ENCODE results near the gene TMF1. TPM values are rescaled to one million over a fixed set of nuclear protein-coding genes. Genes with fewer than 3 reads are reported as not detected.

The TMF1 gene
- total and polyA plus RNA-seq, 2 experiments from 2014 or later = 27.0 to 41.4 TPM

DNA sequence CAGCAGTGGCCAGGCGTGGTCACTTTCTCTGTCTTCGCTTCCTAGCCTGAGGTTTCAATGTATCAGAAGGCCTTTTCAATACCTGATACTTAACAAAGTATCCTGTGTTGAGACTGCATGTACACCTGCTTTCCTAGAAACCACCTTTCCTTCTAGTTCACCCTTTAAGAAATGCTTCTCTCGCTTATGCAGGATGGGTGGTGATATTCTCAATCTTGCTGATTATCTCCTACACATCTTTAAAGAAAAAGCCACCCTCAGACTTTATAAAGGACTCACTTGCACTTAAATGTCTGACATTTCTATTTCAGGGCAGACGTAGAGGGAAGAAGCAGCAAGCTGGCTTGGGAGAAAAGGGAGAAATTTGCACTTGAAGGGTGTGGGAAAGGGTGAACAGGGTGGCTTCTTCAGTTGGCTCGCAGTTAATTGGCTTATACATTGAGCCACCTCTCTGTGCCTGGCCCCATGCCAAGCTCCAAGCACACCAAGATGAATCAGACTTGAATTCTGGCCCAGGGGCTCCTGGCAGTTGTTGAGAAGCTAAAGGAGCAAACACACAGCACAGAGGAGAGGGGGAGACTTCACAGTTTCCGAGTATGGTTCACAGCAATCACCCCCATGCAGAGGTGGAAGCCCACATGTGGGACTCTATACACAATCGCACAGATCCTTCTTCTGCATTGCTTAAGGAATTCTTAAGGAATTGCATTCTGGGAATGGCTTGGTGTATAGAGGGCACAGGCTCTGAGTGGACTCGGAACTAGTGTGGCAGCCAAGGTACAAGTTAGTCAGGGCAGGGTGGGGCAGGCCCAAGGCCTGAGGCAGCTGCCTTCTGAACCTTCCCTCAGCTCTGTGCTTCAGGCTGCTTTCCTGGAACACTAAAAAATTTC, 33.9 kb upstream of the TMF1 start:
- peaks cover 50% of the 10 kb centered on the region for H3K79me2 ChIP-seq (ENCODE audit: insufficient read depth)
- H3K9me3 ChIP-seq (ENCODE audit: low read depth) = no peaks in the 10 kb centered on the region
- H3K36me3 ChIP-seq (ENCODE audit: low read depth) = no peaks in the 10 kb centered on the region
- in situ Hi-C loops (cut with MboI) = no loop called here
- H2AFZ ChIP-seq = peak overlapping the region; percentile 87
- peaks cover 74% of the 10 kb centered on the region for H3F3A ChIP-seq (ENCODE audit: insufficient read depth)
- WGBS, 2 experiments (ENCODE audit: low coverage in 1 of 2, low lambda C conversion rate in 2 of 2, missing lambda C conversion rate in 2 of 2) = 1 to 2% methylated on average over 8 of the region's 8 CpGs
- DNase-seq = peak; percentile 94
- peak overlapping the region; percentile 98 for H3K27ac ChIP-seq
- H3K4me1 ChIP-seq (ENCODE audit: insufficient read depth) = peaks cover 66% of the 10 kb centered on the region
- H3K9me2 ChIP-seq (ENCODE audit: insufficient read depth) = no peaks in the 10 kb centered on the region
- no peak for TF ChIP-seq EZH2phosphoT487 (IDR thresholded peaks at IDR 0.05; ENCODE audit: insufficient read depth, low read depth)
- TF ChIP-seq EZH2 (IDR thresholded peaks at IDR 0.05; ENCODE audit: insufficient read depth, poor library complexity, severe bottlenecking) = no peak
- H3K4me3 ChIP-seq = peak overlapping the region; percentile 93
- H4K20me1 ChIP-seq (ENCODE audit: insufficient read depth) = 0 out of 2 replicates have a peak, but pooled peaks cover 4% of the 10 kb centered on the region
- no peaks in the 10 kb centered on the region for H3K27me3 ChIP-seq (replicated peaks; ENCODE audit: insufficient read depth)
- H3K4me2 ChIP-seq (ENCODE audit: unreplicated experiment) = peak overlapping the region; percentile 98
- peak overlapping the region; percentile 97 for H3K9ac ChIP-seq

DNA sequence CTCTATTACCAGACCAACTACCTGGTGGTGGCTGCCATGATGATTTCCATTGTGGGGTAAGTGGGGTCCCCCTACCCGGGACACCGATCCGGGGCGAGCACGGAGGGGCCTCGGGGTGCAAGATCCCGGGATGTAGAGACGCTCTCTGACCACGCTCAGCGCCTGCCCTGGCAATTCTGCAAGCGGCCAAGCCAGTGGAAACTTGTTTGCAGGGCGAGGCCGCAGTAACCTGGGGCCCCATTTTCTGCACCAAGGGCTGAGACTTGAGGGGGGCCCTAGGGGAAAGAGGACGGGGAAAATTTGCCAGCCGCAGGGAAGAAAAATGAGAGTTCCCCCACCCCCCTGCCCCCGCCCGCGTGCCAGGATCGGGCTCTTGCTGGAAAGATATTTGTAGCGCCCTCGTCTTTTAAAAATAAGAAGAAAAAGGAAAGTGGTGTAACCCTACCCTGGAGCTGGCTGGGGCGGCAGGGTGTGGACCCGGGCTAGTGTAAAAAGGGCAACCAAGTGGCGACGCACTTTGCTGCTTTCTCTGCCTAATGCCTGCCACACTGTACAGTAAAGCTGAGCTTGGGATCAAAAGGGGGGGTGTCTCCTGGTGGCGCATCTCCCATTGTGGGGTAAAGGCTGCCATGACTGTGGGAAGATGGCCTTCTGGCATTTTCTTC, 33.2 kb upstream of the TMF1 start:
- in situ Hi-C loops (cut with MboI) = no loop called here
- Histone ChIP-seq H3K36me3 (ENCODE audit: low read depth) (no peaks in the 10 kb centered on the region), H3F3A (ENCODE audit: insufficient read depth) (peaks cover 73% of the 10 kb centered on the region), H3K4me2 (ENCODE audit: unreplicated experiment) (peak overlapping the region; percentile 98), H3K4me3 (peak overlapping the region; percentile 93), H3K4me1 (ENCODE audit: insufficient read depth) (peaks cover 66% of the 10 kb centered on the region), H3K27ac (peak overlapping the region; percentile 98), H3K27me3 (replicated peaks; ENCODE audit: insufficient read depth) (no peaks in the 10 kb centered on the region), H2AFZ (peak overlapping the region; percentile 87), H3K9me3 (ENCODE audit: low read depth) (no peaks in the 10 kb centered on the region), H3K9me2 (ENCODE audit: insufficient read depth) (no peaks in the 10 kb centered on the region), H3K9ac (peak overlapping the region; percentile 97), H3K79me2 (ENCODE audit: insufficient read depth) (peaks cover 47% of the 10 kb centered on the region), H4K20me1 (ENCODE audit: insufficient read depth) (0 out of 2 replicates have a peak, but pooled peaks cover under 1% of the 10 kb centered on the region)
- WGBS, 2 experiments (ENCODE audit: low coverage in 1 of 2, low lambda C conversion rate in 2 of 2, missing lambda C conversion rate in 2 of 2) = 1 to 3% methylated on average over 26 of the region's 26 CpGs
- DNase-seq = peak; percentile 64
- no peak for TF ChIP-seq EZH2phosphoT487 (IDR thresholded peaks at IDR 0.05; ENCODE audit: insufficient read depth, low read depth)
- TF ChIP-seq EZH2 (IDR thresholded peaks at IDR 0.05; ENCODE audit: insufficient read depth, poor library complexity, severe bottlenecking) = no peak

DNA sequence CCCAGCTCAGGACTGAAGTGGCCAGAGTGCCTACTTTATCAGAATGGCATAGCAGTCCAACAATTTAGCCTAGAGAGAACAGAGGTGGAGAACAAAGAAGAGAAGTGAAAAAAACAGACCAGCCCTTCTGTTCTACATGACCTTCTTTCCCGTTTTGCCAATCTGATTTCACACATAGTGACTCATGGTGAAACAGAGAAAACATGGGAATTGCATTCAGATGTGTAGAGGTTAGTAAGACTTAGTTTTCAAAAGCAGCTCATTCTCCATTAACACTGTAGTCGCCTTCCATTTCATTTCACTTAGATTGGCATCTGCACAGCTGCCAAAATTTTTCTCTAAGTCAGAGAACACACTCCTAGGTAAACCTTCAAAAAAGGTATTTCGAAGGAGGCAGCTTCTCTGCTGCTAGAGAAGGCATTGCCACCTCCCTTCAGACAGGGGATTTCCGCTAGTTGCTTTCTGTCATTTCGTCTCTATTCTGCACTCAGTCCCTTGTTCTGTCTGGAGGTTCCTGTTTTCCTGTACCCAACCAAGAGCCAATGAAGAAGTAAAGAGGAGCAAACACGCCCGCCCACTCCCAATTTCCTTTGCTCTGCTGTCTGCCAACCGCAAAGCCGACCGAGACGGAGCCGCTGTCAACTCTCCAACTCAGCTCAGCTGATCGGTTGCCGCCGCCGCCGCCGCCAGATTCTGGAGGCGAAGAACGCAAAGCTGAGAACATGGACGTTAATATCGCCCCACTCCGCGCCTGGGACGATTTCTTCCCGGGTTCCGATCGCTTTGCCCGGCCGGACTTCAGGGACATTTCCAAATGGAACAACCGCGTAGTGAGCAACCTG, 32.4 kb upstream of the TMF1 start, which contains the start of gene ARL6IP5:
ARL6IP5 (plus strand) TSS at position 612 of the 842 bp plus-strand sequence; CDS start at position 723, 111 bp downstream.
- peak within 1 kb of the TSS; percentile 87 for H2AFZ ChIP-seq
- no peaks in the 10 kb centered on the region for H3K9me2 ChIP-seq (ENCODE audit: insufficient read depth)
- H3K4me1 ChIP-seq (ENCODE audit: insufficient read depth) = peaks cover 58% of the 10 kb centered on the region
- no peaks in the 10 kb centered on the region for H4K20me1 ChIP-seq (ENCODE audit: insufficient read depth)
- peak within 1 kb of the TSS; percentile 93 for H3K4me3 ChIP-seq
- peak within 1 kb of the TSS; percentile 98 for H3K4me2 ChIP-seq (ENCODE audit: unreplicated experiment)
- peaks cover 65% of the 10 kb centered on the region for H3F3A ChIP-seq (ENCODE audit: insufficient read depth)
- peak within 1 kb of the TSS; percentile 98 for H3K27ac ChIP-seq
- H3K9ac ChIP-seq = peak within 1 kb of the TSS; percentile 97
- DNase-seq = peak; percentile 94
- H3K79me2 ChIP-seq (ENCODE audit: insufficient read depth) = peaks cover 47% of the 10 kb centered on the region
- no peaks in the 10 kb centered on the region for H3K27me3 ChIP-seq (replicated peaks; ENCODE audit: insufficient read depth)
- 0 to 3% methylated on average over 32 of the region's 32 CpGs for WGBS, 2 experiments (ENCODE audit: low coverage in 1 of 2, low lambda C conversion rate in 2 of 2, missing lambda C conversion rate in 2 of 2)
- no peaks in the 10 kb centered on the region for H3K36me3 ChIP-seq (ENCODE audit: low read depth)
- TF ChIP-seq EZH2 (IDR thresholded peaks at IDR 0.05; ENCODE audit: insufficient read depth, poor library complexity, severe bottlenecking) = no peak
- TF ChIP-seq EZH2phosphoT487 (IDR thresholded peaks at IDR 0.05; ENCODE audit: insufficient read depth, low read depth) = no peak
- in situ Hi-C loops (cut with MboI) = no loop called here
- H3K9me3 ChIP-seq (ENCODE audit: low read depth) = no peaks in the 10 kb centered on the region

DNA sequence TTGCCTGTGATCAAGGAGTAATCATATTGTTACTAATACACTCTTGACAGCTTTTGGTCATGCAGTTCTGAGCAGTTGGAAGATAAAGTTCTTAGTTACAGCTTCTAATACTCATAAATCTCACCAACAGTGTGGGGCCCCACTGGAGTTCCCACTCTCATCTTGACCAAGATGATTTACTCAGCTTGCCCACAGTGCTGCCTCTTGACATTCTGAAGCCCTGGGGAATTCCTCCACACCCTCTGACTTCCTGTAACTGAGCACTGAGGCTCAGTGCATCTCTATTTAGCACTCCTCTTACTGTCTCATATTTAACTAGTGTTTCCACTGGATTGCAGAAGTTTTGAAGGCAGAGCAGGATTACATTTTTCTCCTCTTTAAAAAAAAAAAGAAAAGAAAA, 30.7 kb upstream of the TMF1 start:
- DNase-seq = peak; percentile 79
- peaks cover 52% of the 10 kb centered on the region for H3K4me1 ChIP-seq (ENCODE audit: insufficient read depth)
- H3K4me3 ChIP-seq = peak overlapping the region; percentile 34
- H3K27ac ChIP-seq = peak overlapping the region; percentile 98
- in situ Hi-C loops (cut with MboI) = no loop called here
- no peak overlapping the region; the same call in 1 of the 2 replicates for H2AFZ ChIP-seq
- no peaks in the 10 kb centered on the region for H3K27me3 ChIP-seq (replicated peaks; ENCODE audit: insufficient read depth)
- H4K20me1 ChIP-seq (ENCODE audit: insufficient read depth) = no peaks in the 10 kb centered on the region
- peaks cover 47% of the 10 kb centered on the region for H3K79me2 ChIP-seq (ENCODE audit: insufficient read depth)
- H3K9me2 ChIP-seq (ENCODE audit: insufficient read depth) = no peaks in the 10 kb centered on the region
- peaks cover 49% of the 10 kb centered on the region for H3F3A ChIP-seq (ENCODE audit: insufficient read depth)
- TF ChIP-seq EZH2 (IDR thresholded peaks at IDR 0.05; ENCODE audit: insufficient read depth, poor library complexity, severe bottlenecking) (no peak), EZH2phosphoT487 (IDR thresholded peaks at IDR 0.05; ENCODE audit: insufficient read depth, low read depth) (peak; percentile 78; the same call in 1 of the 2 replicates)
- H3K36me3 ChIP-seq (ENCODE audit: low read depth) = no peaks in the 10 kb centered on the region
- peak overlapping the region; percentile 98 for H3K4me2 ChIP-seq (ENCODE audit: unreplicated experiment)
- H3K9me3 ChIP-seq (ENCODE audit: low read depth) = no peaks in the 10 kb centered on the region
- H3K9ac ChIP-seq = peak overlapping the region; percentile 36
